Osteoblast (primary cell): ENCODE data around the gene STAT2. TPM values are rescaled to one million over a fixed set of nuclear protein-coding genes. Genes with fewer than 3 reads are reported as not detected.

Experiments used
- DNase-seq: peaks from one replicate; pipeline ENCODE4 v3.0.0; 2011; ENCODE audit warnings: low spot score, mixed read lengths; ENCODE audit not compliant: insufficient read length; ENCODE audit errors: missing footprints
- H2AFZ ChIP-seq: 2 replicates; pipeline ENCODE4 v1.6.0; 2011; ENCODE audit warnings: mild to moderate bottlenecking, low read length
- H3K27ac ChIP-seq: 2 replicates; pipeline ENCODE4 v1.5.1; 2011; ENCODE audit warnings: mild to moderate bottlenecking, low read depth, low read length, moderate library complexity
- H3K27me3 ChIP-seq: 2 replicates; pipeline ENCODE4 v1.6.0; 2012; ENCODE audit warnings: mild to moderate bottlenecking, control low read depth, inconsistent platforms, low read length, moderate library complexity; ENCODE audit not compliant: insufficient read depth
- H3K36me3 ChIP-seq: 2 replicates; pipeline ENCODE4 v1.5.1; 2011; ENCODE audit warnings: mild to moderate bottlenecking, low read length, control low read depth, moderate library complexity; ENCODE audit not compliant: insufficient read depth
- H3K4me1 ChIP-seq: 2 replicates; pipeline ENCODE4 v1.5.1; 2011; ENCODE audit warnings: mild to moderate bottlenecking, low read length, control low read depth, moderate library complexity; ENCODE audit not compliant: insufficient read depth
- H3K4me2 ChIP-seq: 2 replicates; pipeline ENCODE4 v1.6.0; 2011; ENCODE audit warnings: mild to moderate bottlenecking, low read length; ENCODE audit not compliant: insufficient read depth
- H3K4me3 ChIP-seq: fragments of 200-600 bp; sonication (generic); 3 replicates; pipeline ENCODE4 v1.5.1; 2012; ENCODE audit warnings: mild to moderate bottlenecking, low read length, inconsistent platforms; ENCODE audit not compliant: insufficient read depth
- H3K79me2 ChIP-seq: 2 replicates; pipeline ENCODE4 v1.6.0; 2012; ENCODE audit warnings: mild to moderate bottlenecking, low read length, control low read depth, inconsistent platforms; ENCODE audit not compliant: insufficient read depth
- H3K9me3 ChIP-seq: 2 replicates; pipeline ENCODE4 v1.5.1; 2011; ENCODE audit warnings: low read depth, low read length, control low read depth
- H4K20me1 ChIP-seq: 2 replicates; pipeline ENCODE4 v1.6.0; 2012; ENCODE audit warnings: mild to moderate bottlenecking, low read length, control low read depth; ENCODE audit not compliant: insufficient read depth
- total RNA-seq: library from RNA; depleted of rRNA; stranded (reverse); fragments of >200 nt; gene quantifications from 2 replicates; pipeline ENCODE4 v1.2.3, GENCODE V29; 2012
- TF ChIP-seq, protein P1 (sequence below): IDR thresholded peaks from 2 replicates; pipeline ENCODE4 v1.5.1; 2011; ENCODE audit warnings: mild to moderate bottlenecking, low read depth, low read length, moderate library complexity; ENCODE audit errors: extremely low read depth

Gene STAT2
- total RNA-seq, 1 donor, result 652 TPM

DNA sequence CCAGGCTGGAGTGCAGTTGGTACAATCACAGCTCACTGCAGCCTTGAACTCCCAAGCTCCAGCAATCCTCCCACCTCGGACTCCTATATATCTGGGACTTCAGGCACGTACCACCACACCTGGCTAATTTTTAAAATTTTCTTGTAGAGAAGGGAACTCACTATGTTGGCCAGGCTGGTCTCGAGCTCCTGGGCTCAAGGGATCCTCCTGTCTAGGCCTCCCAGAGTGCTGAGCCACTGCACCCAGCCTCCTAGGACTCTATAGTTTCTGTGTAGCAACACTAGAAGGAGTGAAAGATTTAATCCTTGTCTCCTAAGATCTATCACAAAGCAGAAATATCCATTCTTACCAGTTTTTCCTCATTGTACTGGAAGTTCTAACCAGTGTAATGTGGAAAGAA lies 7.0 kb upstream of the STAT2 start:
- TF ChIP-seq, protein P1, sequence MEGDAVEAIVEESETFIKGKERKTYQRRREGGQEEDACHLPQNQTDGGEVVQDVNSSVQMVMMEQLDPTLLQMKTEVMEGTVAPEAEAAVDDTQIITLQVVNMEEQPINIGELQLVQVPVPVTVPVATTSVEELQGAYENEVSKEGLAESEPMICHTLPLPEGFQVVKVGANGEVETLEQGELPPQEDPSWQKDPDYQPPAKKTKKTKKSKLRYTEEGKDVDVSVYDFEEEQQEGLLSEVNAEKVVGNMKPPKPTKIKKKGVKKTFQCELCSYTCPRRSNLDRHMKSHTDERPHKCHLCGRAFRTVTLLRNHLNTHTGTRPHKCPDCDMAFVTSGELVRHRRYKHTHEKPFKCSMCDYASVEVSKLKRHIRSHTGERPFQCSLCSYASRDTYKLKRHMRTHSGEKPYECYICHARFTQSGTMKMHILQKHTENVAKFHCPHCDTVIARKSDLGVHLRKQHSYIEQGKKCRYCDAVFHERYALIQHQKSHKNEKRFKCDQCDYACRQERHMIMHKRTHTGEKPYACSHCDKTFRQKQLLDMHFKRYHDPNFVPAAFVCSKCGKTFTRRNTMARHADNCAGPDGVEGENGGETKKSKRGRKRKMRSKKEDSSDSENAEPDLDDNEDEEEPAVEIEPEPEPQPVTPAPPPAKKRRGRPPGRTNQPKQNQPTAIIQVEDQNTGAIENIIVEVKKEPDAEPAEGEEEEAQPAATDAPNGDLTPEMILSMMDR, result no peak
- Histone ChIP-seq H3K4me2 (no peak overlapping the region), H3K27ac (no peak overlapping the region), H2AFZ (no peak overlapping the region), H3K4me1 (no peaks in the 10 kb centered on the region), H3K9me3 (no peaks in the 10 kb centered on the region), H3K36me3 (no peaks in the 10 kb centered on the region), H3K27me3 (no peaks in the 10 kb centered on the region), H3K79me2 (no peaks in the 10 kb centered on the region), H3K4me3 (no peak overlapping the region), H4K20me1 (no peaks in the 10 kb centered on the region)
- DNase-seq, result no peak

DNA sequence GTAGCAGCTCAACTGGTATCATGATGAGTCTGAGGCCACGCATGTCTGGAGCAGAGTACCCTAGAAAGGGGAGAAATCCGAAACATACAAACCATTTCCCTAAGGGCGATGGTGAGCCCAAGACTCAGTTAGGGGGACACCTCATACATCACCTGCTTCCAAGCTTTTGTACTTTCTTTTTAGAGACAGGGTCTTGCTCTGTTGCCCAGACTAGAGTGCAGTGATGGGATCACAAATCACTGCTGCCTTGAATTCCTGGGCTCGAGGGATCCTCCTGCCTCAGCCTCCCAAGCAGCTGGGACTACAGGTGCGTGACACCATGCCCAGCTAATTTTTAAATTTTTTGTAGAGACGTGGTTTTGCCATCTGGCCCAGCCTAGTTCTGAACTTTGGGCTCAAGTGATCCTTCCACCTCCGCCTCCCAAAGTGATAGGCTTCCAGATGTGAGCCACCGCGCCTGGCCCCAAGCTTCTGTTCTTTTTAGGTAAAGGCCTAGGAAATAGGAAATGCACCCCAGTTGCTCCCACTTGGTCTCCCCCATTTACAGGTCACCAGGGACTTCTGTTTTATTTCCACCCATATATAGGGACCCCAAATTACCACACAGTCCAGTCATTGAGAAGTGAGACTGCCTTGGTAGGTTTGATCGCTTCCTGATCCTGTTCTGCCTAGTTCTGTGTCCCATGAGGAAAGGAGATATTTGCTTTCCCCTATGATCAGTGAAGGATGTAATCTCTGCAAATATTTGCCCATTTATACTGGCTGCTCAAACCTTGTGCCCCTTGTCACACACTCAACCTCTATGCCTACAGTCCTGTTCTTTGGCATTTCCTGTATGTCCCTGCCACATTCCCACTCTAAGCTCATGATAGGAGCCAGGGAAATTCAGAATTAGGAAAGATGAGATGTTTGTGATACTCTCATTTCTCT lies 2.5 kb upstream of the STAT2 start, which contains the start of gene APOF:
Gene APOF, minus strand, starts transcription at position 728 of the 930 bp plus-strand sequence. Its CDS starts 112 bp downstream, at position 616.
- no peak within 1 kb of the TSS for H3K4me2 ChIP-seq
- H3K27me3 ChIP-seq, result no peaks in the 10 kb centered on the region
- H4K20me1 ChIP-seq, result peaks cover 9% of the 10 kb centered on the region
- peaks cover 16% of the 10 kb centered on the region for H3K4me1 ChIP-seq
- H3K9me3 ChIP-seq, result no peaks in the 10 kb centered on the region
- no peak within 1 kb of the TSS for H2AFZ ChIP-seq
- H3K79me2 ChIP-seq, result peaks cover 21% of the 10 kb centered on the region
- H3K4me3 ChIP-seq, result no peak within 1 kb of the TSS
- TF ChIP-seq, protein P1, result no peak
- H3K36me3 ChIP-seq, result no peaks in the 10 kb centered on the region
- DNase-seq, result no peak
- H3K27ac ChIP-seq, result no peak within 1 kb of the TSS

DNA sequence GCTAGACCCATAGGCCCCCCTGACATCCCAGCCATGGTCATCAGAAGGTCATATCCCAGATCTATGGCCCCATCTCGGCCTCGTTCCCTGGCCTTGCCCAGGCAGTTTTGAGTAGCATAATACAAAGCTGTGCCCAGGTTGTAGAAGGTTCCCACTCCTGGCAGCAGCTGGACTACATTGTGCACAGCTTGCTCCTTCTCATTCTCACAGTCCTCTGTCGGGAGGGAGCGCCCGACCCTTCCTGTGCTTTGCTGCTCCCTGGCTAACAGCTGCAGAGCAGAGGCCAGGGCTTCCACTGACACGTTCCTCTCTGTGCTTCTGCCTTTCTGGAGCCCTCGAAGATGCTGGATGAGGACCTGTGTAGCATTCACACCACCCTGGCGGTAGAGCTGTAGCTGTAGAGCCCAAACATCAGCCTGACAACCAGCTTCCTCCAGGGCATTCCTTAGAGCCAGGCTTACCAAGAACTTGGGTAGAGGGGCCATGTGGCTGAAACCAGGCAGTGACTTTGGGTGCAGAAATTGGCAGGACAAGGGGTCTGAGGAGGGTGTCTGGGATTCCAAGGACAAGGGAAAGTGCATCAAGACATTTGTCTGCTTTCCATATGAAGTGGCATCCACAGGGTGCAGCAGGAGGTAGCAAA lies 1.7 kb upstream of the STAT2 start:
- H3K4me1 ChIP-seq, result peaks cover 16% of the 10 kb centered on the region
- H3K27ac ChIP-seq, result no peak overlapping the region
- peaks cover 29% of the 10 kb centered on the region for H3K79me2 ChIP-seq
- H3K27me3 ChIP-seq, result no peaks in the 10 kb centered on the region
- peaks cover 9% of the 10 kb centered on the region for H4K20me1 ChIP-seq
- H3K9me3 ChIP-seq, result no peaks in the 10 kb centered on the region
- H3K4me2 ChIP-seq, result no peak overlapping the region
- TF ChIP-seq, protein P1, result no peak
- no peak overlapping the region for H3K4me3 ChIP-seq
- H3K36me3 ChIP-seq, result peaks cover under 1% of the 10 kb centered on the region
- no peak for DNase-seq
- H2AFZ ChIP-seq, result no peak overlapping the region
